NCI-H2227 treated with DMSO at 0.1 percent for 48 hours (cell line): ENCODE measurements around the gene HPGDS.
"Not testable (repeated sequence)": the region's sequence is repeated elsewhere in the genome, so short reads cannot be mapped to it uniquely, and the experiment has no call there.

ENCODE experiments used
- DNase-seq: peaks from one replicate; lab custom pipeline; 2025; lab: John Stamatoyannopoulos, UW

Gene HPGDS

DNA sequence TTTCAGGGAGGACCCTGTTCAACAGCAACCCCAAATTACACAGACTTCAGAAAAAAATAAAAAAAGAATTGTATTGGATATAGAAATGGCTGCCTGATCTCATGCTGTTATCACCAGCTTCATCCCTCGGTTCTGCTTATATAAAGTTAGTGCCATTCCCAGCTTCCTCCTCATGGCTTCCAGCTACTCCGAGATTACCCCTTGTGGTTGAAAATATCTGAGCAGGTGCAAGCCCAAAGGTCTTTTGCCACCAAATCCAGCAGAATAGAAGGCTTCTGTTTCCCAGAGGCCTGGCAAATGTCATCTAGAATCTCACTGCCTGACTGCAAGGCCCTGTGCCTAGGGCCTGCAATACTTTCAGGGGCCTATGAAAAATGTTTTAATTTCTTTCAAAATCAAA, 13.8 kb upstream of the HPGDS start:
- DNase-seq, result no peak

DNA sequence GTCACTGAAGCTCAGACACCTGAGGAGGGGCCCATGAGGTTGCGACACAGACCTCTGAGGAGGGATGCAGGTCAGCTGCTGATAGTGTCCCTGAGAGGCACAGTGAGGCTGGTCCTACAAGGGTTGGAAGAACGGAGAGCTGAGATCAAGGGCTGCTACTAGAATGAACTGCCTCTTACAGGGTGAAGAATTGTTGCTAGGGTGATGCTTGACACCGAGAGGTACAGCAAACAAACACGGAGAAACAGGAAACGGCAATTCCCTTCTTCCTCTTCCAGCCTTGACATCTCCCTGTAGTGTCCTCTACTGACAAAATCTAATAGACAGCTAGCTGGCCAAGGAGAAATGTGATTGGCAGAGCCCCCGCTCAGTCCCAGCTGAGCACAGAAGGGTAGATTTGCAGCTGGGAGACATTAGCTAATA, 11.8 kb upstream of the HPGDS start:
- DNase-seq, result no peak

DNA sequence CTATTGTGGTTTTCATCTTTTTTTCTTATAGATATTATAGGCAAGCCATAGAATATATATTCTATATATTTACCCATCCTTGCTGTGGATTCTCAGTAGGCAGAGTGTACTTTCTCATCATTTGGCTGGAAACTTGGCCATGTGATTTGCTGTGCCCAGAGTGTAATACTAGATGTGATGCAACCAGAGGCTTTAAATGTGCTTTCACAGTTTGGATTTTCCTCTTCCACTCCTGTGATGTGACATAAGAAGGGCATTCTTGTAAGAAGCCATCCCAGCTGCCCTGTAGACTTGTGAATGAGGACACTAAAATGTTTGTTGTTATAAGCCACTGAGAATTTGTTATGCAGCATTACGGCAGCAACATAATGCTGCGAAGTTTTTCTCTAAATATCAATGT, 10.4 kb upstream of the HPGDS start:
- no peak for DNase-seq

DNA sequence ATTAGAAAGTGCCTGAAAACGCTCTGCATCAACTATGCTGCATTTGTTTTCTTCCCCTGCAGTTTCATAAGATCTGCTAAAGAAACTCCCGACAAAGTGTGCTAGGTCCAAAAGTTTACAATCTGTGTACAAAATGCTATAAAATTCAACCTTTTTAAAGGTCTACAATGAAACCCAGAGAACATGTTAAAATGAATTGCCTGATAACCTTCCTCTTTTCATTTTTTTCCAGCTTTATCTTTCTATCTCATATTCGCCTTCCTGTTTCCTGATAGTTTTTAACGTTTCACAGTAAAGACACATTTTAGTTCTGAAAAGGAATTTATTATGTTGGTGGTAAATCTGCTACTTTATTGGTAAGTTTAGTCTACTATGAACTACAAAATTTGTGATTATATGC, 9.5 kb upstream of the HPGDS start:
- DNase-seq, result no peak

DNA sequence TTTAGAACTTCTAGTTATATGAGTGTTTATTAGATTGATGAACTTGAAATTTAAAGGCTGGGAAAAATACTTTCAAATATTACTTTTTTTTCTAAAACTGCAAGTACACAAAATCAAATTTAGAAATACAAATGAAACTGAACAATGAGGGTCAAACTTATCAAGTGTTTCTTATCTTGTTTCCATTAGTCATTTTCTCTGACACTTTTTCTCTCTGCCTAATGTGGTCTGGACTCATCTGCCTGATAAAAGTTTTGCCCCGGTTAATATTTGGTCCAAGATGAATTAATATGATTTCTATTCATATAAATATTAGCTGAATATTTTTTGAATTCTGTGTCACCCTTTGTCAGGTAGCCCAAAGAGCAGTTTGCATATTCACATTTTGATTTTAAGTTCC, 8.7 kb upstream of the HPGDS start:
- DNase-seq, result no peak

DNA sequence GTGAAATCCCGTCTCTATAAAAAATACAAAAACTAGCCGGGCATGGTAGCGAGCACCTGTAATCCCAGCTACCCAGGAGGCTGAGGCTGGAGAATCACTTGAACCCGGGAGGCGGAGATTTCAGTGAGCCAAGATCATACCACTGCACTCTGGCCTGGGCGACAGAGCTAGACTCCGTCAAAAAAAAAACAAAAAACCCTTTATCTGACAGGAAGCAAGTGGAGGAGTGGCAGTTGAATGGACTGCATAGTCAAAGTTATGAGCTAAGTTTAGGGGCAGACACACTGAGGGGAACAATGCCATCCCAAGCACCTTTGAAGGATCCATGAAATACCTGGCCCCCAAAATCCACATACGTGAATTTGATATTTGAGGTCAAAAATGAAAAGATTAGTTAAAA, 7.5 kb upstream of the HPGDS start:
- no peak for DNase-seq

DNA sequence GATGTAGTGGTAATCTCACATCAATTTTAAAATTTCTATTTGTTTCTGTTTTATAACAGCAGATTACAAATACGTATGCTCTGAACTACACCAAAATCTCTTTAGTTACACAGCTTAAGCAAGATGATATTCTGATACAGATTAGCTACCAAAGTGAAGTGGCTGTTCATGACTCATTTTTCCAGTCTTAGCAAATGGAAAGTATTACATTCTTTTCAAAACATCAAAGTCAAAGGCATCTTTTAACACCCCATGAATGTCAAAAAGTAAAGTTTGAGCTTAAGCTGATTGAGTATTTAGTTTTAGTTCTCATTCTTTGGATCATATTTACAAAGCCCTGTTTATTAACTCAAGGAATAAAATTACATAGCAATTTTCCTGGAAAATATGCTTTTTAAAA, 6.6 kb upstream of the HPGDS start:
- DNase-seq, result no peak

DNA sequence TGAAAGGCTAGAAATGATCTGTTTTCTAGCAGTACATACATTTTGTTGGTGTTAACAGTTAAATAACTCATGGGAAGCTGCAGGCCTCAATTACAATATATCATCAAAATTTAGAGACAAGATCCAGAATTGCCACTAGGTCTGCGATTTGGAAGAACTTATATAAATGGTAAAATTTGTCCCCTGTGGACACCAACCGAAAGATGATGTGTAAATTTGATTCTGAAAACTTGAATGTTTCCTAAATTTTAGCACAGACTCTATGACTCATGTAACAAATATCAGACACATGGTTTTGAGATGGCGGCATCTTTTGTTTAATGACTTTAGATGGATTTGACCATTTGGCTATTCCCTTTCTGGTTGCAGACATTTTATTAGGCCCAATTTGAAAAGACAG, 6.0 kb upstream of the HPGDS start:
- DNase-seq, result no peak

DNA sequence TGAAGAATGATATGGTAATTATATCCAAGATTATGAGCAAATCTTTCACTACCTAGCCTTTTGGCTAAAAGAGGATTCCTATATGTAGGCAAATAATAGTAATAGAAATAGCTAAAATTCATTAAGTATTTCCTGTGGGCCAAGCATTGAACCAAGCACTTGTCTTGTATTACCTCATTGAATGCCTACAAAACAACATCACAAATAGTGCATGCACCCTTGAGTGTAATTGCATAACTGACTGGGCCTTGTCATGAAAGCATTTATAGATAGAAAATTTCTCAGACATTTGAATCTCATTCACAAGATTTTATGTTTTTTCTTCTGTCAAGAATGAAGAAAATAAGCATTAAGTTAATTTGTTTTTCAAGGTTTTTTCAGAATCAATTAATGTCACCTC, 3.9 kb upstream of the HPGDS start:
- no peak for DNase-seq

DNA sequence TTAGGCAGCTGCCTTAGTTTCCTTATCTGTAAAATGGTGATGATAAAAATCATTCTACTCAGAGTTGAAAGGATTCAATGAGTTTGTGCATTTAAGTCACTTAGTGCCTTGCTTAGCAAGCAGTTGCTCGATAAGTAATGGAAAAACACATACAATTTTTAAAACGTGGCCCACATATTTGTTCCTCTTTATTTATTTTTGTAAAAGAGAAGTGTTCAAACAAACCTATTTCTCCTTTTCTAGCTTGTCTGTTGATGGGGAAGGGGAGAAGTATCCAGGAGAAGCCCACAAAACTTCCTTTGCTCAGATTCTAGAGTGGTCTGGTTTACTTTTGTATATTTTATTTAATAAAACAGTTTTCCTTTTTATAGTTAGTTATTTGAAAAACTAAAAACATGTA, 3.3 kb upstream of the HPGDS start:
- no peak for DNase-seq

DNA sequence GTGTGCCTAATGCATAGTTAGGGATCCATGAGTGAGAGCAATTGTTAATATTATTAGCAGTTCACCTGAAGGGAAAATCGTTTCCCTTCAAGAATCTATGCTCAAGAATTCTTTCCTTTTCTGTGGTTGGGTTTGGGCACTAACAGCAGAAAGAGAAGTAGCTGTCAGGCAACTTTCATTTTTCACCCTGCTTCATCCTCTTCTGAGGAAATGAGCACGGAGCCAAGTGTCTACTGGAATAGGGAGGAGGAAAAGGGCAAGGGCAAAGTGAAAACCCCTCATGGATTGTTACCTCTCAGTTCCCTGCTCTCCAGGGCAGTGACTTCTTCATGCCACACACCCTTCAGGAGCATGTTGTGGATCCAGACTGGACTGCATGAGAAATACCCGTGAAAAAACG, 2.6 kb upstream of the HPGDS start:
- no peak for DNase-seq

DNA sequence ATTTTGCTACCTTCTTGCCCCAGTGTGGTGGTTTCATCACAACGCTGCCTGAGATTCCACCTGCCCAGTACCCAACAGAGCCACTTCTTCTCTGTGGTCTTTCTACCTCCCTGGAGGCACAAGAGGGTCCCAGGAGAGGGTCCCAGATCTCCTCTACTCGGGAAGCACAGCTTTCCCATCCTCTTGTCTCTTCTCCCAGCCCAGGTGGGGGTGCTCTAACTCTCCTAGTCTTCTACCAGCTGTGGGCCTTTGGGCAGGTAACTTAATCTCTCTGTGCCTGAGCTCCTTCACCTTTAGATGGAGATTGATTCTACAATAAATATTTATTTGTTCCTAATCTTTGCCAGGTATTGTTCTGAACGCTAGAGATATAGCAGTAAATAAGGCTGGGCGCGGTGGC, 1.8 kb upstream of the HPGDS start:
- no peak for DNase-seq

DNA sequence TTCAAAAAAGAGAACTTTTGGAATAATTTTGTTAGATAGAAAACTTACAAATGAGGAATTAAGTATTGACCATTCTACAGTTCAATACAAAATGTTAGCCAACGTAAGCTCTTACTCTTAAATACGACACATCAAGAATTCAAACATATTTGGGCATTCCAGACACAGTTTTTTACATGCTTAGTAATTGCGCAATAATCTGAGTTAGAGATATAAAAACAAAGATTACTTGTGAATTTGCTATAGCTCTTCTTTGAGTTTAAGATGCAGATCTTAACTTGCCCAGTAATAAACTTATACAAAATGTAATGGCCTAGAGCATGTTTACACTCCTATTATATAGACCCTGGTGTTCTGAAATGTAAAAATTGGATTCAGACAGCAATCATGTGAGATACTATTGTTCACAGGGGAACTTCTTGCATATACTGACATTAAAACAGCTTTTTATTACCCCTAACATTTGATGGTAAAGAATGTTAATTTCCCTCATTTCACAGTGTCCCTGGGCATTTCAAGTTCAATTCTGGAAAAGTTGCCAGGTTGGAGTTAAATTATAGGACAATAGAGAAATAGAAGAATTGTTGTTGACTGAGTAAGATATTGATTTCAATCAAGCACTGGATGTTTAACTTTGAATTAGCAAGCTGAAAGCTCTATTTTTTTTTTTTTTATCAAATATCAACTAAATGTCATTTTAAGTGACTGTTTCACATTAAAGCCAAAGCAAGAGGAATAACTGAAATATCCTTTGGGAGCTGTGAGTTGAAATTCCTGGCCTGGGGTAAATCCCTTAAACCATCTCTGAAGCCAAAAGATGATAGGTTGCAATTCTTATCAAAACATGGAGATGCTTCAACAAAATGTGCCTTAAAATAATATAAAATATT, 910 bp downstream of the HPGDS start:
- DNase-seq, result no peak

DNA sequence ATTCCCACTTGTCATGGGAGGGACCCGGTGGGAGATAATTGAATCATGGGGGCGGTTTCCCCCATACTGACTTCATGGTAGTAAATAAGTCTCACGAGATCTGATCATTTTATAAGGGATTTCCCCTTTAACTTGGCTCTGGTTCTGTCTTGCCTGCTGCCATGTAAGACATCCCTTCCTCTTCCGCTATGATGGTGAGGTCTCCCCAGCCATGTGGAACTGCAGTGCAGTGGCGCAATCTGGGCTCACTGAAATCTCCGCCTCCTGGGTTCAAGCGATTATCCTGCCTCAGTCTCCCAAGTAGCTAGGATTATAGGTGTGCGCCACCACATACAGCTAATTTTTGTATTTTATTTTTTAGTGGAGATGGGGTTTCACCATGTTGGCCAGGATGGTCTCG, 2.9 kb downstream of the HPGDS start:
- no peak for DNase-seq

DNA sequence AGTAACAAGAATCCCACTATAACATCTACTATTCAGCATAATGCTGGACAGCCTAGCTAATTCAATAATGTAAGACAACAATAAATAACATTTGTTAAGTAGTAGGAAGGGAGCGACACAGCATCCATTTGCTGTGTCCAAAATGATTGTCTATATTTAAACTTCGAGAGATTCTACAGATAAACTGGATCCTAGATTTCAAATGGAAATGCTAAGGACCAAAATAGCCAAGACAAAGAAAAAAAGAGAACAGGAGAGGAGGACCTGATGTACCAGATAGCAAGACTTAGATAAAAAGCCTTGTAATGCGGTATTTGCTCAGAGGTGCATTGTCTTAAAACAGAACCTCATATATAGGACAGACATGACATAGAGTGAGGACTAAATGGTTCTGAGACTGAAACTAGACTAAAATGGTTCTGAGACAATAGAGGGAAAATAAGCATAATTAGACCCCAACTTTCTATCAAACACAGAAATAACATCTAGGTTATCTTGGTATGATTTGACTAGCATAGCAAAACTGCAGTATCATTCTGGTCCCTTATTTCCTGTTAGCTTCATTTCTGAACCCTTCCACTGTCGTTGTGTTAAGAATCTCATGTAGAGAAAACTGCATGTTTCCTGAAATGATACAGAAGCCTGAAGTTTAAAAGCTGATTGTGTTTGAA, 3.8 kb downstream of the HPGDS start:
- no peak for DNase-seq

DNA sequence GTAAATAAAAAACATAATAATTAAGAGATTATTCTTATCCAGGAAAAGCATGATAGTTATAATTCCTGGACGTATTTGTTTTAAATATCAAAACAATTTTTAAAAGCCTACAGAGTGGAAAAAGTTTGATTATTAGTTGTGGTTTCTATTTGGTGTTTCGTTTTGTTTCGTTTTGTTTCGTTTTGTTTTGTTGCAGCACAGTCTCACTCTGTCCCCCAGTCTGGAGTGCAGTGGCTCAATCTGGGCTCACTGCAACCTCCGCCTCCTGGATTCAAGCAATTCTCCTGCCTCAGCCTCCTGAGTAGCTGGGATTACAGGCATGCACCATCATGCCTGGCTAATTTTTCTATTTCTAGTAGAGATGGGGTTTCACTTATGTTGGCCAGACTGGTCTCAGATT, 5.8 kb downstream of the HPGDS start:
- not testable (repeated sequence) for DNase-seq

DNA sequence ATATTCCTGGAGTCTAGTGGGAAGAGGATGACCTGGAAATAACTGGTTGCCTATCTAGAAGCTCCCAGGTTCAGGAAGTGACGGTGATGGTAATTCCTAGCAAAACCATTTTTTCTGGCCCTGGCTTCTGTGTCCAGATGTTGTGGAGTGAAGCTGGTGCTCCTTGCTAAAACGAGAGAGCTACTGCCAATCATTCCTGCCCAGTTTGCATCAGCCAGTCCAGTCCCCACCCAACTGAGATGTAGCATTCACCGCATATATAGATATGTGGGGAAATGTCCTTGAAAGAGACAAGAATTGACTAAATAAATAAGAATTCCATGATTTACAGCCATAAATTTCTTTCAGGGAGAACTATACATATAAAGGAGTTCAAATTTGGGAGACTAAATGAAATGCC, 6.3 kb downstream of the HPGDS start:
- no peak for DNase-seq

DNA sequence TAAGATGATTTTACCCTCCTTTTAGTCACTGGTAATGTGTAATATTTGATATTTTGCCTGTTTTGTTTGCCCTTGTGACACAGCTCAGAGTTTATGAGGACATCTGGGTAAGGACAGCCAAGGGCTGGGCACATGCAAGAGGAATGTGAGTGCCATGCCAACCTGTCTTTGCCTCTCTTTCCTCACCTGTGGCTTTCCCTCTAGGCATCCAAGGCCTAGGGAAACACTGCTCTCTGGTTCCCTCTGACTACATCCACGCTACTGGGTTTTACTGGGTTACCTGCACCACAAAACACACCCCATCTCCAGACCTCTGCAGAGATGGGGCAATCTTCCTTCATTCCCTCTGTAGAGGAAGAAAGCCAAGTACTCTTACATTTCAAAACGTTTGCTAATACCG, 7.7 kb downstream of the HPGDS start:
- DNase-seq, result no peak

DNA sequence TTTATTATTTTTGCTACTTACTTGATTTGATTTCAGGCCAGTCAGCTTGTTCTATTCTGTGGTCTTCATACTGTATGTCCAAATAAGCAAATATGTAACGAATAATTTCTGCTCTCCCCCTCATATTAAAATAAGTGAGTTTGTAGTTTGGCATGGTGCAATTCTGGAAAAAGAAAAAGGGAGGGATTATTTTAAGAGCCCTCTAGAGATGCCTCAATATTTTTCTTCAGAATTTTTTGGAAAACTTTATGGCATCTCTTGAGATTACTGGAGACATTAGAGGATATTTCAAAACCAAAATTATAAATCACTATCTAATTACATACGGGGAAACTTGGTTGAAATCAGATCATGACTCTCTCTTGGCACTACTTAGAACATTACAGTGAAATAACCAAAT, 8.2 kb downstream of the HPGDS start:
- no peak for DNase-seq

DNA sequence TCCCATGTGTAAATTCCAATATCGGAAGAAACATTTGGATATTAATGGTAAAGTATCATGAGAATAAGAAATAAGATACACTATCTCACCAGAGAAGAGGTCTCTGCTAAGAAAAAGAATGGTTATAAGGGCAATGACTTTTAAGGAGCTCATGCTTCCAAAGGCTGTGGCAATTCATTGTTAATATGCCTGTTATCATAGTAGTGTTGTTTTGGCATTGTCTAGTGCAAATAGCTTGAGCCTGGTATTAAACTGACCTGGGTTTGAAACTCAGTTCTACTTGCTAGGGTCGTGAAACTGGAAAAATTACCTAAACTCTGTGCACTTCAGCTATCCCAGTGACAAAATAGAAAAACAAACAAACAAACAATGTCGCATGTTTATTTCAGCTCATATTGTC, 8.8 kb downstream of the HPGDS start:
- DNase-seq, result no peak

DNA sequence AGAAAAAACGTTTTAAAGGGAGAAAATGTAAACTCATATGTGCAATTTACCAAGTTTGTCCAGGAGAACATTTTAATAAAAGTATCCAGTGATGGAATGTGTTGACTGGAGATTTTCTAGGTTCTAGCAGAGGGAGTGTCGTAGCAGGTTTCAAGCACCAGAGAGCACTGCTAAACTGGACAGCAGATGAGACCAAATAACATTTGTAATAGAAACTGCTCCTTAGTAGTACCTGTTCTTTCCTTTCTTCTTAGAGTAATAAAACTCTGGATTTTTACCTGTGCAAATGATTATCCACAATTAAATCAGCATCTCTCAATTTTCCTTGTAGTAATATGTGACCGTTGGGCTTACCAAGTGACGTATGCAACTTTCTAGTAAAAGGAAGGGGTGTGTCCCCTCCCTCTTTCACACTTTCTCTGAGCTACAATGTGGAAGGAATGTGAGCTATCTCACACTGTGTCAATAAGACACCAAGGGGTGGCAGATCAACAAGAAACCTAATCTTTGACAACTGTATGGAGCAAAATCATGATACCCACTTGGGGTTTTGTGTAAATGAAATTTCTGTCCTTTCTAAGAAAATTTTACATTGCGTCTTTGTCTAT, 9.5 kb downstream of the HPGDS start:
- DNase-seq, result no peak

DNA sequence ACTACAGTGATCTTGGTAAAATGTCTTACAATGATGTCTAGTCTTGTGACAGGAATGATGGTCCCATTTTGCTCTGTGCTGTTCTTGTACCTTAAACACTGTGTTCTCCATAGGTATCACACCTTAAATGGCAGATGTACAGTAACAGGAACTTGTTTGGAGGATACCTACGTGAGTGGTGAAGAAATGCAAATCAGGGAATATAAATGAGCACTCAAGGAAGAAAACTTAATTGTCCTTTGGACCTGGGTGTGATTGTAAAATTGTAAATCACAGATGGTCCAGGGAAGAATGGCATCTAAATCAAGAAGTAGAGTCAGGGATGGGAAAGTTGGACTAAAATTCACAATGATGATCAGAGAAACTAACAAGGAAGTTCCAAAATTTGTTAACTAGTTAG, 12.7 kb downstream of the HPGDS start:
- no peak for DNase-seq

DNA sequence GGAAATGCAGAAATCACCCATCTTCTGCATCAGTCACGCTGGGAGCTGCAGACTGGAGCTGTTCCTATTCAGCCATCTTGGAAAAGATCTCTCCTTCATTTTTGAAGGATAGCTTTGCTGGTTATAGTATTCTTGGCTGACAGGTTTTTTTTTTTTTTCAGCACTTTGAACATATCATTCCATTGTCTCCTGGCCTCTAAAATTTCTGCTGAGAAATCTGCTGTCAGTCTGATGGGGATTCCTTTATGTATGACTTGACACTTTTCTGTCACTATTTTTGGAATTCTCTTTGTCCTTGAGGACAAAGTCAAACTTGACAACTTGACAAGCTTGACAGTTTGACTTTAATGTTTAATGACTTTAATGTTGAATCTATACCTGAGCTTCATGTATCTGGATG, 16.8 kb downstream of the HPGDS start:
- DNase-seq, result no peak
